ENCODE measurements around the gene TC2N. TPM values are rescaled to one million over a fixed set of nuclear protein-coding genes. Genes with fewer than 3 reads are reported as not detected.

TC2N gene
- total and polyA plus RNA-seq, 2 donors (not counting 1 experiment from before 2014, with no cell fraction given), result 3.7 to 10.4 TPM

DNA sequence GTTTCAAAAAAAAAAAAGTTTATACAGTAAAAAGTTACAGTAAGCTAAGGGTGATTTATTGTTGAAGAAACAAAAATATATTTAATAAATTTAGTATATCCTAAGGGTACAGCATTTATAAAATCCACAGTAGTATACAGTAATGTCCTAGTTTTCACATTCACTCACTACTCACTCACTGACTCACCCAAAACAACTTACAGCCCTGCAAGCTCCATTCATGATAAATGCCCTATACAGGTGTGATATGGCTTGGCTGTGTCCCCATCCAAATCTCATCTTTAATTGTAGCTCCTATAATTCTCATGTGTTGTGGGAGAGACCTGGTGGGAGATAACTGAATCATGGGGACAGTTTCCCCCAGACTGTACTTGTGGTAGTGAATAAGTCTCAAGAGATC lies 61.7 kb downstream of the TC2N start:
- no peak overlapping the region for H3K4me2 ChIP-seq (replicated peaks; ENCODE audit: low read depth, low read length, poor library complexity, severe bottlenecking)
- H3K9me3 Mint-ChIP-seq (ENCODE audit: insufficient read depth), result peaks cover 32% of the 10 kb centered on the region
- no peak overlapping the region for H2AFZ ChIP-seq (ENCODE audit: insufficient read depth, low read depth, low read length, poor library complexity, severe bottlenecking)
- H4K20me1 ChIP-seq (ENCODE audit: control insufficient read depth, insufficient read depth, low read length, poor library complexity, severe bottlenecking), result no peaks in the 10 kb centered on the region
- H3K27ac ChIP-seq (ENCODE audit: low read length in 2 of 2), result no peak overlapping the region
- H3K27me3 Mint-ChIP-seq, result peaks cover 8% of the 10 kb centered on the region
- no peaks in the 10 kb centered on the region for H3K4me1 Mint-ChIP-seq
- H3K9ac ChIP-seq (ENCODE audit: low read length), result no peak overlapping the region
- H3K4me3 ChIP-seq (ENCODE audit: control extremely low read depth in 1 of 5, extremely low read depth in 1 of 5, insufficient read depth in 1 of 5, low read depth in 2 of 5, low read length in 4 of 5), result no peak overlapping the region
- H3K4me1 ChIP-seq (ENCODE audit: control insufficient read depth in 2 of 2, insufficient read depth in 2 of 2, low read length in 2 of 2), result no peaks in the 10 kb centered on the region
- intact Hi-C loops (cut with micrococcal nuclease), result no loop called here
- peaks cover 0 to 6% (median 0%) of the 10 kb centered on the region in 4 experiments for H3K27me3 ChIP-seq (replicated peaks in 1 of 4; ENCODE audit: control extremely low read depth in 1 of 4, control insufficient read depth in 3 of 4, insufficient read depth in 4 of 4, low read length in 3 of 4)
- peaks cover 4 to 30% (median 25%) of the 10 kb centered on the region in 3 donors for H3K9me3 ChIP-seq (ENCODE audit: control extremely low read depth in 1 of 3, control insufficient read depth in 2 of 3, insufficient read depth in 1 of 3, low read length in 2 of 3)
- H3K79me2 ChIP-seq (ENCODE audit: control insufficient read depth, insufficient read depth, low read length), result no peaks in the 10 kb centered on the region
- no peak overlapping the region for H3K27ac Mint-ChIP-seq
- TF ChIP-seq, protein P1, sequence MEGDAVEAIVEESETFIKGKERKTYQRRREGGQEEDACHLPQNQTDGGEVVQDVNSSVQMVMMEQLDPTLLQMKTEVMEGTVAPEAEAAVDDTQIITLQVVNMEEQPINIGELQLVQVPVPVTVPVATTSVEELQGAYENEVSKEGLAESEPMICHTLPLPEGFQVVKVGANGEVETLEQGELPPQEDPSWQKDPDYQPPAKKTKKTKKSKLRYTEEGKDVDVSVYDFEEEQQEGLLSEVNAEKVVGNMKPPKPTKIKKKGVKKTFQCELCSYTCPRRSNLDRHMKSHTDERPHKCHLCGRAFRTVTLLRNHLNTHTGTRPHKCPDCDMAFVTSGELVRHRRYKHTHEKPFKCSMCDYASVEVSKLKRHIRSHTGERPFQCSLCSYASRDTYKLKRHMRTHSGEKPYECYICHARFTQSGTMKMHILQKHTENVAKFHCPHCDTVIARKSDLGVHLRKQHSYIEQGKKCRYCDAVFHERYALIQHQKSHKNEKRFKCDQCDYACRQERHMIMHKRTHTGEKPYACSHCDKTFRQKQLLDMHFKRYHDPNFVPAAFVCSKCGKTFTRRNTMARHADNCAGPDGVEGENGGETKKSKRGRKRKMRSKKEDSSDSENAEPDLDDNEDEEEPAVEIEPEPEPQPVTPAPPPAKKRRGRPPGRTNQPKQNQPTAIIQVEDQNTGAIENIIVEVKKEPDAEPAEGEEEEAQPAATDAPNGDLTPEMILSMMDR (IDR thresholded peaks at IDR 0.05), result no peak
- no peak for TF ChIP-seq EZH2 (IDR thresholded peaks at IDR 0.05; ENCODE audit: borderline replicate concordance, insufficient read depth, low read depth, low read length, poor library complexity, severe bottlenecking)
- H3K4me3 Mint-ChIP-seq, result no peak overlapping the region
- POLR2A ChIA-PET, result no interaction called here
- H3K36me3 ChIP-seq (replicated peaks in 1 of 2; ENCODE audit: control extremely low read depth in 1 of 2, control insufficient read depth in 1 of 2, extremely low read depth in 1 of 2, insufficient read depth in 2 of 2, low read length in 1 of 2), result no peaks in the 10 kb centered on the region
- CTCF ChIA-PET, result no interaction called here
- ATAC-seq (ENCODE audit: low read depth), result no peak
- DNase-seq, result no peak

DNA sequence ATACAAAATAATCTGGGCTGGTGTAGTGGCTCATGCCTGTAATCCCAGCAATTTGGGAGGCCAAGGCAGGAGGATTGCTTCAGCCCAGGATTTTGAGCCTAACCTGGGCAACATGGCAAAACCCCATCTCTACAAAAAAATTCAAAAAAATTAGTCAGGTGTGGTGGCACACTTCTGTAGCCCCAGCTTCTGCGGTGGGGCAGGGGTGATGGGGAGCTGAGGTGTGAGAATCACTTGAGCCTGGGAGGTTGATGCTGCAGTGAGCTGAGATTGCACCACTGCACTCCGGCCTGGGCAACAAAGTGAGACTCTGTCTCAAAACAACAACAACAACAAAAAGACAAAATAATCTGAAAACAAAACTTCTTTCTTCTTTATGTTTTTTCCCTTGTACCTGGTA lies 66.0 kb downstream of the TC2N start:
- no peak for ATAC-seq (ENCODE audit: low read depth)
- no peak for DNase-seq
- no CpG with 5 or more reads among the region's 2 CpGs for WGBS (ENCODE audit: insufficient coverage)
- Mint-ChIP-seq H3K27me3 (peaks cover 2% of the 10 kb centered on the region), H3K4me3 (no peak overlapping the region), H3K27ac (no peak overlapping the region), H3K9me3 (ENCODE audit: insufficient read depth) (peaks cover 7% of the 10 kb centered on the region), H3K4me1 (no peaks in the 10 kb centered on the region)
- Histone ChIP-seq H3K27ac (ENCODE audit: low read length in 2 of 2) (no peak overlapping the region), H3K9ac (ENCODE audit: low read length) (no peak overlapping the region), H3K79me2 (ENCODE audit: control insufficient read depth, insufficient read depth, low read length) (no peaks in the 10 kb centered on the region), H3K36me3 (replicated peaks in 1 of 2; ENCODE audit: control extremely low read depth in 1 of 2, control insufficient read depth in 1 of 2, extremely low read depth in 1 of 2, insufficient read depth in 2 of 2, low read length in 1 of 2) (no peaks in the 10 kb centered on the region), H3K4me3 (ENCODE audit: control extremely low read depth in 1 of 5, extremely low read depth in 1 of 5, insufficient read depth in 1 of 5, low read depth in 2 of 5, low read length in 4 of 5) (no peak overlapping the region), H4K20me1 (ENCODE audit: control insufficient read depth, insufficient read depth, low read length, poor library complexity, severe bottlenecking) (no peaks in the 10 kb centered on the region), H2AFZ (ENCODE audit: insufficient read depth, low read depth, low read length, poor library complexity, severe bottlenecking) (no peak overlapping the region), H3K9me3 (ENCODE audit: control extremely low read depth in 1 of 3, control insufficient read depth in 2 of 3, insufficient read depth in 1 of 3, low read length in 2 of 3) (peaks cover 2 to 7% (median 5%) of the 10 kb centered on the region in 3 donors), H3K27me3 (replicated peaks in 1 of 4; ENCODE audit: control extremely low read depth in 1 of 4, control insufficient read depth in 3 of 4, insufficient read depth in 4 of 4, low read length in 3 of 4) (no peaks in the 10 kb centered on the region), H3K4me2 (replicated peaks; ENCODE audit: low read depth, low read length, poor library complexity, severe bottlenecking) (no peak overlapping the region), H3K4me1 (ENCODE audit: control insufficient read depth in 2 of 2, insufficient read depth in 2 of 2, low read length in 2 of 2) (no peaks in the 10 kb centered on the region)
- CTCF ChIA-PET, result interaction anchor here (0.5 to 1.1 kb wide), 2 partner anchors 16 to 1862 kb away, joined by 3 to 6 read pairs; no protein-coding TSS in a partner anchor
- no peak for TF ChIP-seq EZH2 (IDR thresholded peaks at IDR 0.05; ENCODE audit: borderline replicate concordance, insufficient read depth, low read depth, low read length, poor library complexity, severe bottlenecking)
- TF ChIP-seq, protein P1 (IDR thresholded peaks at IDR 0.05), result no peak
- intact Hi-C loops (cut with micrococcal nuclease), result no loop called here
- POLR2A ChIA-PET, result no interaction called here
